HG03108 (cell line): Measurements from ENCODE around the gene CARHSP1.
"Not testable (repeated sequence)": the region's sequence is repeated elsewhere in the genome, so short reads cannot be mapped to it uniquely, and the experiment has no call there.

ENCODE experiments used
- ATAC-seq: cut with Tn5 transposase; IDR thresholded peaks from one replicate; pipeline ENCODE4 v1.9.1; 2021; ENCODE audit warnings: moderate library complexity; ENCODE audit not compliant: unreplicated experiment

CARHSP1 gene

GRCh38 chr16:8858994-8859912, 9.6 kb downstream of the CARHSP1 start:
- ATAC-seq = no peak

DNA sequence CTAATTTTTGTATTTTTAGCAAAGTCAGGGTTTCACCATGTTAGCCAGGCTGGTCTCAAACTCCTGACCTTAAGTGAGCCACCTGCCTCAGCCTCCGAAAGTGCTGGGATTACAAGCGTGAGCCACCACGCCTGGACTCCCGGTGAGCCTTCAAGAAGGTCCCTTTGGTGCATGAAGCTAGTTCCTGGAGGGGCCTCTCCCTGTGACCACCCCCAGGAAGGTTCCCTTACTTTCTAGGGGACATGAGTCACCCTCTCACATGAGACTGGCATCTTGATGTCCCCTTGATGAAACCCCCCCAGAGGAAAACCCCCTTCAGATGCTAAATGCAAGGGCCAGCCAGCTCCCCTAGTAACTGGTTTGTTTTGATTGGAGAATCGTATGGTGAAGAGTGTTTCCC, 12.8 kb downstream of the CARHSP1 start:
- ATAC-seq = no peak

DNA sequence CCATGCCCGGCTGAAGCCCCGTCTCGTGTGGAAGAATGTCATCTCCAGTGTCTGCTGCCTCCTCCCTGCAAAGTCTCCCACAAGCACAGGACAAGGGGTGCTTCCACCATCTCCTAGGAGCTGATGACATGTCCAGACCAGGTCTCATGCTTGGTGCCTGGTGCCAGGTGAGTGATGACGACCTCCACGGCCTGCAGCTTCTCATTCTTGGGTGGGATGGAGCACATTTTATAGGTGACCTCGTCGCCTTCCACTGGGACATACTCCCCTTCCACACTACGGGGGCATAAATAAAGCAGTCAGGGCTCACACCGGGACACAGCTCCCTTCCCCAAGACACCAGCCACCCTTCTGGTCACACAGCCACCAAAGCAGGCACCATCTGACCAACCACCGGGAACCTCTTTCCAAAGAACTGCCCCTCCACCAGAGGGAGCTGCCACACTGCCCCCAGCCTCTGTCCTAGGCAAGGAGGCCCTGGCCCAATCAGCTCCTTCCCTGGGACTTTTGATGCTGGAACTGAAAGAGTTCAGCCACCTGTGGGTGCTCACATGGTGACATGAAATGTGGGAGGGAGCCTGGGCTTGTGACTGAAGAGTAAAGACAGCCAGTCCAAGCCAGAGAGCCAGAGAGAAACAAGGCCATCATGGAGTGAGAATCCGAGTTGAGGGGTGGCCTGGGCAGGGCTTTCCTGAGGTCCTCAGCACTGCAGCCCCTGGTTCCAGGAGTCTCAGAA, 13.6 kb downstream of the CARHSP1 start:
- ATAC-seq = no peak

- ATAC-seq = no peak
Observed at GRCh38 chr16:8854298-8854948, 14.4 kb downstream of the CARHSP1 start.

GRCh38 chr16:8853611-8854010, 15.2 kb downstream of the CARHSP1 start:
- no peak for ATAC-seq

GRCh38 chr16:8853150-8853549, 15.7 kb downstream of the CARHSP1 start:
- no peak for ATAC-seq

GRCh38 chr16:8852534-8852933, 16.3 kb downstream of the CARHSP1 start:
- ATAC-seq = no peak

DNA sequence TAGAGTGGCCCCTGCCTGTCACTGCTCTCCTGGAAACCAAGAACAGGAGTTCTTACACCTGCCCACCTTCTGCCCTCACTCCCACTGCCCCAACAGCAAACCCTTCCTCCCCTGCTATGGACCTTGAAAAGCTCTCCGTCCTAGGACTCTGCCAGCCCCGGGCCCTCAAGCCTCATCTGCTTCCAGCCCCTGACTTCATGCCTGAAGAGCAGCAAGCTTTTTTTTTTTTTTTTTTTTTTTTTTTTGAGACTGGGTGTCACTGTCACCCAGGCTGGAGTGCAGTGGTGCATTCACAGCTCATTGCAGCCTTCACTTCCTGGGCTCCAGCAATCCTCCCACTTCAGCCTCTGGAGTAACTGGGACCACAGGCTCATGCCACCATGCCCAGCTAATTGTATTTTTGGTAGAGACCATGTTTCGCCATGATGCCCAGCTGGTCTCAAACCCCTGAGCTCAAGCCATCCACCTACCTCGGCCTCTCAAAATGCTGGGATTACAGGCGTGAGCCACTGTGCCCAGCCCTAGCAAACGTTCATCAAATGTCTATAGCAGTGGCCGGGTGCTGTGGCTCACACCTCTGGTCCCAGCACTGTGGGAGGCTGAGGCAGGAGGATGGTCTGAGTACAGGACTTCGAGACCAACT, 16.9 kb downstream of the CARHSP1 start:
- ATAC-seq = no peak

GRCh38 chr16:8850279-8850885, 18.4 kb downstream of the CARHSP1 start:
- no peak for ATAC-seq

GRCh38 chr16:8849411-8850011, 19.3 kb downstream of the CARHSP1 start:
- no peak for ATAC-seq

DNA sequence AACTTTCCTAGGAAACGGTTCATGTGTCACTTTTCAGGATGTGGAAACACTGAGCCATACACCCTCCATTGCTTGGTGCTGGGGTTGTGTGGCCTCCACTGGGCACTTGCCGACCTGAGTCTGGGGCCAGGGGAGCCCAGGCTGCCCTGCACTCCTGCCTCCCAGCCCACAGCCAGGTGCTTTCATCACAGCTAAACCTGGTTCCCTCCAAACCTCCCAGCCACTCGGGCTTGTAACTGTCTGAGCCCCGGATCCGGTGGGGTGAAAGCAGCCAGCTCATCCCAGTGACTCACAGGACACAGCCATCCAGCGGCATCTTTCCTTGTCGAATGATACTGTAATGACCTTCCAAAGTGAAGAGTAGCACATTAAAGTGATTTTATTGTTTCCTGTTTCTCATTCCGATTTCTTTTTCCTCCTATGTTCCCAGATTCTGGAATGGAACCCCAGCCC, 19.8 kb downstream of the CARHSP1 start:
- no peak for ATAC-seq

GRCh38 chr16:8848231-8848938, 20.4 kb downstream of the CARHSP1 start:
- ATAC-seq = no peak

GRCh38 chr16:8847623-8848022, 21.2 kb downstream of the CARHSP1 start:
- no peak for ATAC-seq

- ATAC-seq = no peak
Observed at GRCh38 chr16:8847145-8847544, 21.7 kb downstream of the CARHSP1 start.

DNA sequence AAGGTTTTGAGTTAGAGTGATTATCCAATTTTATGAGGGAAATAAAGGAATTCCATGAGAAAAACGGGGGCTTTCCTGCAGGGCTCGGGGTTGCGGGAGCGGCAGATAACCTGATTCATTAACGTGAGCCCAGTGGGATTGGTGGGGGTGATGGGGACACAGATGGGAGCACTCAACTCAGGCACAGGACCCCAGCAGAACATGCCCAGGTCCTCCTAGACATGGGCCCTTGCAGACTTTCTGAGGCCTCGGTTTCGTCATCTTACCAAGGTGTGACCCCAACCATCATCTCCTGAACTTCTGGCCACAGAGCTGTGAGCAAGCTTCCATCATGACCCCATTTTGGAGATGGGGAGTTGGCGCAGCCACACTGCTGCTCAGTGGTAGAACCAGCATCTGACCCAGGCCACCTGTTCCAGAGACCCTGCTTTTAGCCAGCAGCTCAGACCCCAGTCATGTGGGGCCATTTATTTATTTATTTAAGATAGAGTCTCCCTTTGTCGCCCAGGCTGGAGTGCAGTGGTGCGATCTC, 22.3 kb downstream of the CARHSP1 start:
- no peak for ATAC-seq

DNA sequence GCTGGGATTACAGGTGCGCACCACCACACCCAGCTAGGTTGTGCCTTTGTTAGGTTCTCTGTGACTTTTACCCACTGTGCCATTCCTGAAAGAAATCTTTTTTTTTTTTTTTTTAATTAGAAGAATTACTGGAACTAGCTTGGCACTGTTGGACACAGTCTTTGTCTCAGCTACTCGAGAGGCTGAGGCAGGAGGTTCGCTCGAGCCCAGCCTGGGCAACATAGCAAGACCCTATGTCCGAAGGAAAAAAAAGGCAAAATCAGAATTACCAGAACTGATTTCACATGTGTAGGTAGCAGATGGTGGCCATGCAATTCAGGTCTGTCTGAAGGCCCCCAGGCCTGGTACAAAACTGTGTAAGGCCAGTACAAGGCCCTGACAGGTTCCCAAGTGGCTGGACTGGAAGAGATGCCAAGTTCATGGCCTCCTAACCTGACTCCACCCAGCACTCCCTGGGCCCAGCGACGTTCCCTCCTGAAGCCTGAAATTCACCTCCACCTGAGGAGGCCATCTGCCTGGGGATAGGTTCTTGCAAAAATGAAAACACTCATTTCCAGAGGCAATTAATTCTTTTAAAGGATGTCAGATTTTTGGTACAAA, 23.0 kb downstream of the CARHSP1 start:
- no peak for ATAC-seq

- not testable (repeated sequence) for ATAC-seq
Observed at GRCh38 chr16:8843296-8843695, 25.5 kb downstream of the CARHSP1 start.

GRCh38 chr16:8842016-8842415, 26.8 kb downstream of the CARHSP1 start:
- not testable (repeated sequence) for ATAC-seq

- not testable (repeated sequence) for ATAC-seq
Observed at GRCh38 chr16:8837594-8837993, 31.2 kb downstream of the CARHSP1 start.
